ENCODE data around the gene FARSA.

DNA sequence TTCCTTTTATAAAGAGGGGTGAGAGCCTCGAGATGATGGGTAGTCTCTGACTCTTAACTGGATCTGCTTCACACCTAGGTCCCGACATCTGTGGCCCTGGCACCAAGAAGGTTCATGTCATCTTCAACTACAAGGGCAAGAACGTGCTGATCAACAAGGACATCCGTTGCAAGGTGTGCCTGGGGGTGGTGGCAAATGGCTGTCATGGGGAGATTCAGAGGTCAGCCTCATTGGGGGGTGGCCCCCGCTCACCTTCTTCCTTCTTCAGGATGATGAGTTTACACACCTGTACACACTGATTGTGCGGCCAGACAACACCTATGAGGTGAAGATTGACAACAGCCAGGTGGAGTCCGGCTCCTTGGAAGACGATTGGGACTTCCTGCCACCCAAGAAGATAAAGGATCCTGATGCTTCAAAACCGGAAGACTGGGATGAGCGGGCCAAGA lies 6.5 kb upstream of the FARSA start:
- no peak for TF ChIP-seq CTCF (IDR thresholded peaks at IDR 0.05; ENCODE audit: insufficient read depth, low read length, poor library complexity, severe bottlenecking)
- TF ChIP-seq EZH2phosphoT487 (conservative IDR thresholded peaks at IDR 0.05; ENCODE audit: low read length) = no peak

Measured in SU-DHL-6 (cell line).